BLaER1 treated with 17β-estradiol and CSF1 and Interleukin-3, amounts not matched to agents 10 nM and 100 nM (cell line): ENCODE measurements around the gene DUOX1.

Source experiments
- H3K27ac ChIP-seq, 11 experiments: shearing (Covaris generic); formaldehyde crosslinking; 2 replicates each; pipeline ENCODE4 v1.8.1; 2022
- H3K27me3 ChIP-seq, 11 experiments: shearing (Covaris generic); formaldehyde crosslinking; 2 replicates each; pipeline ENCODE4 v1.8.1; 2022
- H3K36me3 ChIP-seq, 11 experiments: shearing (Covaris generic); formaldehyde crosslinking; 2 replicates each; pipeline ENCODE4 v1.8.1; 2022
- H3K4me1 ChIP-seq, 10 experiments: shearing (Covaris generic); formaldehyde crosslinking; 2 replicates each; pipeline ENCODE4 v1.8.1; 2022
- H3K4me2 ChIP-seq, 11 experiments: shearing (Covaris generic); formaldehyde crosslinking; 2 replicates each; pipeline ENCODE4 v1.8.1; 2022
- H3K4me3 ChIP-seq, 10 experiments: shearing (Covaris generic); formaldehyde crosslinking; 2 replicates each; pipeline ENCODE4 v1.8.1; 2022
- H3K9ac ChIP-seq, 11 experiments: shearing (Covaris generic); formaldehyde crosslinking; 2 replicates each; pipeline ENCODE4 v1.8.1; 2022
- H3K9me3 ChIP-seq, 11 experiments: shearing (Covaris generic); formaldehyde crosslinking; replicated peaks in 1 of 11; 2 replicates each; pipeline ENCODE4 v1.8.1; 2022
- H4K20me1 ChIP-seq, 11 experiments: shearing (Covaris generic); formaldehyde crosslinking; 2 replicates each; pipeline ENCODE4 v1.8.1; 2022
- Cebpa-rat ChIP-seq, 11 experiments: shearing (Covaris generic); IDR thresholded peaks; 2 replicates each; pipeline ENCODE4 v1.8.1; 2022

Gene DUOX1

GRCh38 chr15:45144775-45145174 lies 15.0 kb downstream of the DUOX1 start:
- no peak overlapping the region for H3K4me3 ChIP-seq
- H3K27ac ChIP-seq = no peak overlapping the region
- H3K36me3 ChIP-seq = no peaks in the 10 kb centered on the region
- H3K9me3 ChIP-seq = no peaks in the 10 kb centered on the region
- no peaks in the 10 kb centered on the region for H4K20me1 ChIP-seq
- peaks cover 4 to 35% (median 28%) of the 10 kb centered on the region in 10 experiments; a peak in 19 of 20 replicates for H3K4me1 ChIP-seq
- TF ChIP-seq Cebpa-rat (IDR thresholded peaks at IDR 0.05) = no peak
- H3K27me3 ChIP-seq = no peaks in the 10 kb centered on the region
- no peak overlapping the region for H3K4me2 ChIP-seq
- no peak overlapping the region for H3K9ac ChIP-seq

DNA sequence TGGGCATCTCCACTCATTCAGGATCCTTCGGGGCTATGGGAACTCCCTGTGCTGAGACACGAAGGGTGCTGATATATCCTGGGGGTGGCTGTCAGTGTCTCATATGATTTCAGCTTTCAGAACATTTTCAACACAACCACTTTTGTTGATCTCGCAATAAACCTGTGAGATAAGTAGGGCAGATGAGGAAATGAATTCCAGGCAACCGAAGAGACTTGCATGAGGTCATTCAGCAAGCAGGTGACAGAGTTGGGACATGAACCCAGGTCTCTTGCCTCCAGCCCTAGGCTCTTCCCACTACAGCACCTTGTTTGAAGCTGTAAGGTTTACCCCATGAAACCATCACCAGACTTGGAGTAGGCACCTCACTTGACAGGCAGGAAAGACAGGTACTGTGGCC lies 16.6 kb downstream of the DUOX1 start:
- Histone ChIP-seq H3K9me3 (no peaks in the 10 kb centered on the region), H3K27me3 (no peaks in the 10 kb centered on the region), H3K36me3 (no peaks in the 10 kb centered on the region; a peak in 1 of 22 replicates), H3K27ac (no peak overlapping the region), H3K4me2 (no peak overlapping the region), H3K4me3 (no peak overlapping the region), H3K4me1 (peaks cover 4 to 28% (median 24%) of the 10 kb centered on the region in 10 experiments; a peak in 19 of 20 replicates), H4K20me1 (no peaks in the 10 kb centered on the region; a peak in 1 of 22 replicates), H3K9ac (no peak overlapping the region)
- TF ChIP-seq Cebpa-rat (IDR thresholded peaks at IDR 0.05) = no peak

DNA sequence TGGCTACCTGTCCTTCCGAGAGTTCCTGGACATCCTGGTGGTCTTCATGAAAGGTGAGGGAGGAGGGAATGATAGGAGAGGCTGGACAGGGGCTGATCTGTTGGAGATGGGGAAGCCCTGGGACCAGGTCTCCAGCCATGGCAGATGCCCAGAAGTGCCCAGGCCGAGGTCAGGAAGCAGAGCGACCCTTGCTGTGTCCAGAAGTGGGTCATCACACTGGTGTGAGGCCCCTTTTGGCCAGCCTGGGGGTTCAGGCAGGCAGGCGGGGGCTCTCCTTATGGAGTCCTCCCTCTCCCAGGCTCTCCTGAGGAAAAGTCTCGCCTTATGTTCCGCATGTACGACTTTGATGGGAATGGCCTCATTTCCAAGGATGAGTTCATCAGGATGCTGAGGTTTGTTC lies 17.8 kb downstream of the DUOX1 start:
- Histone ChIP-seq H3K4me2 (no peak overlapping the region), H3K4me3 (no peak overlapping the region), H3K4me1 (peaks cover 0 to 17% (median 12%) of the 10 kb centered on the region in 10 experiments; a peak in 15 of 20 replicates), H3K9me3 (no peaks in the 10 kb centered on the region), H4K20me1 (no peaks in the 10 kb centered on the region; a peak in 1 of 22 replicates), H3K36me3 (peaks cover 0 to 9% (median 0%) of the 10 kb centered on the region in 11 experiments; a peak in 5 of 22 replicates), H3K27me3 (no peaks in the 10 kb centered on the region), H3K9ac (no peak overlapping the region), H3K27ac (no peak overlapping the region)
- TF ChIP-seq Cebpa-rat (IDR thresholded peaks at IDR 0.05) = no peak

GRCh38 chr15:45148076-45149059 lies 18.6 kb downstream of the DUOX1 start:
- peaks cover 0 to 10% (median 0%) of the 10 kb centered on the region in 11 experiments; a peak in 5 of 22 replicates for H3K36me3 ChIP-seq
- peaks cover 0 to 9% (median 6%) of the 10 kb centered on the region in 10 experiments; a peak in 14 of 20 replicates for H3K4me1 ChIP-seq
- H3K4me3 ChIP-seq = no peak overlapping the region
- H3K9me3 ChIP-seq = no peaks in the 10 kb centered on the region
- TF ChIP-seq Cebpa-rat (IDR thresholded peaks at IDR 0.05) = no peak
- peak overlapping the region in 6 of 11 experiments; percentile 18 to 37 (median 22); a peak in 4 of 22 replicates for H3K4me2 ChIP-seq
- no peaks in the 10 kb centered on the region for H3K27me3 ChIP-seq
- no peaks in the 10 kb centered on the region; a peak in 1 of 22 replicates for H4K20me1 ChIP-seq
- H3K9ac ChIP-seq = no peak overlapping the region
- no peak overlapping the region for H3K27ac ChIP-seq

DNA sequence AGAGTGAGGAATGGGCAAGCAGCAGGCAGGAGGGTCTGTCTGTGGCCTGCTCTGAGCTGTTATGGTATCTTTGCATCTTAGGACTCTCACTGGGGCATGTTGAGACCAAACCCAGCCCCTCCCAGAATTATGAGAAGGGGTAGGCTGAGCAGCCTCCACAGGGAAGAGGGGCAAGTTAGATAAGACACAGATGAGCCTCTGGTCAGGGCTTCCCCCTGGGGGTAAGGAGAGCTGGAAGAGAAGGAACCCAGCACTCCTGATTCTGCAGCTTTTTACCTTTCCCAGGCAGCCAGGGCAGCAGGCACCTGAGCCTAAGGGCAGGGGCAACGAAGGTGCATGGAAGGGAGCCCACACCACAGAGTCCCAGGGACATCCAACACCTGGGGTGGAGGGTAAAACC lies 19.3 kb downstream of the DUOX1 start:
- peak overlapping the region in 6 of 11 experiments; percentile 18 to 37 (median 22); a peak in 4 of 22 replicates for H3K4me2 ChIP-seq

GRCh38 chr15:45150481-45150880 lies 20.7 kb downstream of the DUOX1 start:
- Histone ChIP-seq H3K27ac (no peak overlapping the region), H3K36me3 (peaks cover 0 to 10% (median 0%) of the 10 kb centered on the region in 11 experiments; a peak in 5 of 22 replicates), H3K4me2 (no peak overlapping the region), H3K4me1 (peaks cover 5 to 16% (median 14%) of the 10 kb centered on the region in 10 experiments), H3K27me3 (no peaks in the 10 kb centered on the region), H3K9me3 (no peaks in the 10 kb centered on the region), H3K4me3 (no peak overlapping the region), H4K20me1 (no peaks in the 10 kb centered on the region; a peak in 1 of 22 replicates), H3K9ac (no peak overlapping the region)
- no peak for TF ChIP-seq Cebpa-rat (IDR thresholded peaks at IDR 0.05)

More for the DNA sequence above, 19.3 kb downstream of the DUOX1 start:
- H3K9me3 ChIP-seq = no peaks in the 10 kb centered on the region
- no peak overlapping the region for H3K27ac ChIP-seq
- no peak overlapping the region for H3K9ac ChIP-seq
- no peak for TF ChIP-seq Cebpa-rat (IDR thresholded peaks at IDR 0.05)
- H3K36me3 ChIP-seq = peaks cover 0 to 10% (median 0%) of the 10 kb centered on the region in 11 experiments; a peak in 5 of 22 replicates
- no peaks in the 10 kb centered on the region; a peak in 1 of 22 replicates for H4K20me1 ChIP-seq
- H3K4me1 ChIP-seq = peaks cover 0 to 7% (median 6%) of the 10 kb centered on the region in 10 experiments; a peak in 14 of 20 replicates
- no peak overlapping the region for H3K4me3 ChIP-seq
- no peaks in the 10 kb centered on the region for H3K27me3 ChIP-seq

- Histone ChIP-seq H4K20me1 (no peaks in the 10 kb centered on the region; a peak in 1 of 22 replicates), H3K9me3 (no peaks in the 10 kb centered on the region), H3K4me1 (peaks cover 10 to 22% (median 19%) of the 10 kb centered on the region in 10 experiments), H3K4me2 (no peak overlapping the region), H3K4me3 (no peak overlapping the region), H3K36me3 (peaks cover 0 to 10% (median 0%) of the 10 kb centered on the region in 11 experiments; a peak in 5 of 22 replicates), H3K9ac (no peak overlapping the region), H3K27ac (no peak overlapping the region), H3K27me3 (no peaks in the 10 kb centered on the region)
- no peak for TF ChIP-seq Cebpa-rat (IDR thresholded peaks at IDR 0.05)
These were observed 21.2 kb downstream of the DUOX1 start for GRCh38 chr15:45150997-45151396.

DNA sequence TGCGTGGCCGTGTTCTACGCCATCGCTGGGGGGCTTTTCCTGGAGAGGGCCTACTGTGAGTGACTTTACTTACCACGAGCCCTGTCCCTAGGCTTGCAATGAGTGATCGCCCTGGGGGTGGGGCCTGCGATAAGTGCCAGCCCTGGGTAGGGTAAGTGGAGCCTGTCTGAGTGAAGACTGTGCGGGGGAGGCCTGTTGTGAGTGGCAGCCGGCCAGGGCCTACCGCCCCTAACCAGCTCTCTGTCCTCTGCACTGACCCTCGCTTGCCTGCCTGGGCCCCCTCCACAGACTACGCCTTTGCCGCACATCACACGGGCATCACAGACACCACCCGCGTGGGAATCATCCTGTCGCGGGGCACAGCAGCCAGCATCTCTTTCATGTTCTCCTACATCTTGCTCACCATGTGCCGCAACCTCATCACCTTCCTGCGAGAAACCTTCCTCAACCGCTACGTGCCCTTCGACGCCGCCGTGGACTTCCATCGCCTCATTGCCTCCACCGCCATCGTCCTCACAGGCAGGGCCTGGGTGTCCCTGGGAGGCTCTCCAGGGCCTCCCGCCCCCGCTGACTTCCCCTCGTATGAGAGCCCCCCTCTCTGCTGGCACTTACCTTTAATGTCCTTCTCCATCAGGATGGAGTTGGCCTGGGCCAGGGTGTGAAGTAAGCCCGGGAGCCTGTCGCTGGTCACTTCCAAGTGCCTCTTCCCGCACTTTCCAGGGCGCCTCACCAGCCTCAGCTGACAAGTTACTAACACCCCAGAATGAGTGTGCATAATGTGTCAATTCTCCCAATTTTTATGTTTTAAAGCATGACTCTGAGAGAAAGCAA lies 22.4 kb downstream of the DUOX1 start:
- H3K4me2 ChIP-seq = no peak overlapping the region
- H3K27me3 ChIP-seq = no peaks in the 10 kb centered on the region
- H3K4me1 ChIP-seq = peaks cover 19 to 34% (median 30%) of the 10 kb centered on the region in 10 experiments
- H4K20me1 ChIP-seq = no peaks in the 10 kb centered on the region; a peak in 1 of 22 replicates
- peaks cover 0 to 10% (median 0%) of the 10 kb centered on the region in 11 experiments; a peak in 5 of 22 replicates for H3K36me3 ChIP-seq
- no peak overlapping the region for H3K27ac ChIP-seq
- H3K4me3 ChIP-seq = no peak overlapping the region
- no peak for TF ChIP-seq Cebpa-rat (IDR thresholded peaks at IDR 0.05)
- H3K9me3 ChIP-seq = no peaks in the 10 kb centered on the region
- H3K9ac ChIP-seq = no peak overlapping the region
